Skin of body (tissue), 2 donors: ENCODE data around the gene ARVCF. TPM values are rescaled to one million over a fixed set of nuclear protein-coding genes. Genes with fewer than 3 reads are reported as not detected.

Source experiments
- DNase-seq: peaks from one replicate; lab custom pipeline; 2025; lab: John Stamatoyannopoulos, UW
- total RNA-seq: library from RNA; depleted of rRNA; stranded (reverse); fragments of >200 nt; gene quantifications from one replicate; pipeline ENCODE4 v1.2.3, GENCODE V29; 2014

Gene ARVCF
- total RNA-seq, 1 donor from 2014 or later, result 15.1 TPM

- DNase-seq, result no peak
These were observed 15.5 kb downstream of the ARVCF start for GRCh38 chr22:20001082-20001638.

- DNase-seq, result no peak
These were observed 16.2 kb downstream of the ARVCF start for GRCh38 chr22:20000246-20001081.

GRCh38 chr22:19998991-19999820, 17.4 kb downstream of the ARVCF start:
- no peak for DNase-seq

GRCh38 chr22:19998232-19998951, 18.2 kb downstream of the ARVCF start:
- DNase-seq, result no peak

GRCh38 chr22:19997561-19998231, 18.9 kb downstream of the ARVCF start:
- DNase-seq, result no peak

- DNase-seq, result no peak
These were observed 19.8 kb downstream of the ARVCF start for GRCh38 chr22:19996694-19997384.

- DNase-seq, result no peak
These were observed 20.8 kb downstream of the ARVCF start for GRCh38 chr22:19995611-19996339.

- DNase-seq, result no peak
These were observed 21.6 kb downstream of the ARVCF start for GRCh38 chr22:19994851-19995610.

GRCh38 chr22:19993926-19994325, 22.7 kb downstream of the ARVCF start:
- no peak for DNase-seq

GRCh38 chr22:19992921-19993355, 23.7 kb downstream of the ARVCF start:
- DNase-seq, result no peak

- DNase-seq, result no peak
These were observed 24.1 kb downstream of the ARVCF start for GRCh38 chr22:19992481-19992911.

- DNase-seq, result no peak
These were observed 24.8 kb downstream of the ARVCF start for GRCh38 chr22:19991645-19992451.

- no peak for DNase-seq
These were observed 25.3 kb downstream of the ARVCF start for GRCh38 chr22:19991395-19991644.

GRCh38 chr22:19990609-19991394, 25.8 kb downstream of the ARVCF start:
- no peak for DNase-seq

GRCh38 chr22:19990188-19990587, 26.4 kb downstream of the ARVCF start:
- DNase-seq, result no peak

- DNase-seq, result no peak
These were observed 26.9 kb downstream of the ARVCF start for GRCh38 chr22:19989725-19990067.

- DNase-seq, result no peak
These were observed 27.5 kb downstream of the ARVCF start for GRCh38 chr22:19988965-19989724.
